ENCODE measurements around the gene METTL16.
A peak's percentile ranks its signal among the peaks of the same experiment; 100 is the strongest.
"Not testable (repeated sequence)": the region's sequence is repeated elsewhere in the genome, so short reads cannot be mapped to it uniquely, and the experiment has no call there.

Gene METTL16

GRCh38 chr17:2521775-2522410, 10.2 kb upstream of the METTL16 start:
- not testable (repeated sequence) for H3K36me3 Mint-ChIP-seq (ENCODE audit: low read depth); H3K4me3 Mint-ChIP-seq; H3K27ac Mint-ChIP-seq; H3K27me3 Mint-ChIP-seq; H3K4me1 Mint-ChIP-seq (ENCODE audit: low read depth); H3K9me3 Mint-ChIP-seq

GRCh38 chr17:2521257-2521656, 9.6 kb upstream of the METTL16 start:
- Mint-ChIP-seq H3K4me1 (ENCODE audit: low read depth) (no peaks in the 10 kb centered on the region), H3K27me3 (no peaks in the 10 kb centered on the region), H3K27ac (no peak overlapping the region), H3K9me3 (no peaks in the 10 kb centered on the region), H3K4me3 (no peak overlapping the region), H3K36me3 (ENCODE audit: low read depth) (no peaks in the 10 kb centered on the region)

- Mint-ChIP-seq H3K27me3 (no peaks in the 10 kb centered on the region), H3K36me3 (ENCODE audit: low read depth) (no peaks in the 10 kb centered on the region), H3K4me3 (no peak overlapping the region), H3K9me3 (no peaks in the 10 kb centered on the region), H3K27ac (no peak overlapping the region), H3K4me1 (ENCODE audit: low read depth) (peaks cover 3% of the 10 kb centered on the region)
These were observed 5.9 kb upstream of the METTL16 start for GRCh38 chr17:2517539-2517938.

- Mint-ChIP-seq H3K4me3 (no peak overlapping the region), H3K4me1 (ENCODE audit: low read depth) (peaks cover 16% of the 10 kb centered on the region), H3K9me3 (no peaks in the 10 kb centered on the region), H3K27ac (no peak overlapping the region), H3K36me3 (ENCODE audit: low read depth) (peaks cover 19% of the 10 kb centered on the region), H3K27me3 (no peaks in the 10 kb centered on the region)
These were observed 588 bp downstream of the METTL16 start for GRCh38 chr17:2511138-2511461.

- peaks cover 19% of the 10 kb centered on the region for H3K4me1 Mint-ChIP-seq (ENCODE audit: low read depth)
- H3K4me3 Mint-ChIP-seq: no peak overlapping the region
- no peak overlapping the region for H3K27ac Mint-ChIP-seq
- H3K36me3 Mint-ChIP-seq (ENCODE audit: low read depth): peaks cover 23% of the 10 kb centered on the region
- no peaks in the 10 kb centered on the region for H3K9me3 Mint-ChIP-seq
- H3K27me3 Mint-ChIP-seq: no peaks in the 10 kb centered on the region
These were observed 1.1 kb downstream of the METTL16 start for GRCh38 chr17:2510559-2510958.

GRCh38 chr17:2508035-2508434, 3.7 kb downstream of the METTL16 start:
- Mint-ChIP-seq H3K27ac (peak overlapping the region; percentile 13), H3K4me1 (ENCODE audit: low read depth) (peaks cover 25% of the 10 kb centered on the region), H3K36me3 (ENCODE audit: low read depth) (peaks cover 37% of the 10 kb centered on the region), H3K9me3 (no peaks in the 10 kb centered on the region), H3K4me3 (no peak overlapping the region), H3K27me3 (no peaks in the 10 kb centered on the region)

GRCh38 chr17:2507015-2507414, 4.7 kb downstream of the METTL16 start:
- H3K27ac Mint-ChIP-seq, H3K9me3 Mint-ChIP-seq, H3K27me3 Mint-ChIP-seq, H3K4me3 Mint-ChIP-seq: not testable (repeated sequence)
- Mint-ChIP-seq H3K4me1 (ENCODE audit: low read depth) (peaks cover 28% of the 10 kb centered on the region), H3K36me3 (ENCODE audit: low read depth) (peaks cover 43% of the 10 kb centered on the region)

- no peaks in the 10 kb centered on the region for H3K27me3 Mint-ChIP-seq
- H3K27ac Mint-ChIP-seq: no peak overlapping the region
- peaks cover 22% of the 10 kb centered on the region for H3K4me1 Mint-ChIP-seq (ENCODE audit: low read depth)
- peaks cover 50% of the 10 kb centered on the region for H3K36me3 Mint-ChIP-seq (ENCODE audit: low read depth)
- H3K9me3 Mint-ChIP-seq: no peaks in the 10 kb centered on the region
- no peak overlapping the region for H3K4me3 Mint-ChIP-seq
These were observed 8.1 kb downstream of the METTL16 start for GRCh38 chr17:2503627-2504026.

GRCh38 chr17:2502871-2503580, 8.7 kb downstream of the METTL16 start:
- Mint-ChIP-seq H3K4me1 (ENCODE audit: low read depth) (peaks cover 16% of the 10 kb centered on the region), H3K36me3 (ENCODE audit: low read depth) (peaks cover 44% of the 10 kb centered on the region), H3K27ac (no peak overlapping the region), H3K27me3 (no peaks in the 10 kb centered on the region), H3K9me3 (no peaks in the 10 kb centered on the region), H3K4me3 (no peak overlapping the region)

- Mint-ChIP-seq H3K27me3 (no peaks in the 10 kb centered on the region), H3K4me3 (no peak overlapping the region), H3K4me1 (ENCODE audit: low read depth) (peaks cover 11% of the 10 kb centered on the region), H3K9me3 (no peaks in the 10 kb centered on the region), H3K27ac (no peak overlapping the region), H3K36me3 (ENCODE audit: low read depth) (peaks cover 36% of the 10 kb centered on the region)
These were observed 11.2 kb downstream of the METTL16 start for GRCh38 chr17:2500446-2500845.

GRCh38 chr17:2489286-2489685, 22.4 kb downstream of the METTL16 start:
- Mint-ChIP-seq H3K4me1 (ENCODE audit: low read depth) (peaks cover 14% of the 10 kb centered on the region), H3K36me3 (ENCODE audit: low read depth) (peaks cover 32% of the 10 kb centered on the region)
- not testable (repeated sequence) for H3K27ac Mint-ChIP-seq, H3K27me3 Mint-ChIP-seq, H3K4me3 Mint-ChIP-seq, H3K9me3 Mint-ChIP-seq

- Mint-ChIP-seq H3K27ac (no peak overlapping the region), H3K4me3 (no peak overlapping the region), H3K27me3 (no peaks in the 10 kb centered on the region), H3K4me1 (ENCODE audit: low read depth) (peaks cover 30% of the 10 kb centered on the region), H3K36me3 (ENCODE audit: low read depth) (peaks cover 21% of the 10 kb centered on the region), H3K9me3 (no peaks in the 10 kb centered on the region)
These were observed 24.4 kb downstream of the METTL16 start for GRCh38 chr17:2487306-2487705.

- H3K36me3 Mint-ChIP-seq (ENCODE audit: low read depth): peaks cover 19% of the 10 kb centered on the region
- not testable (repeated sequence) for H3K27me3 Mint-ChIP-seq, H3K9me3 Mint-ChIP-seq, H3K4me3 Mint-ChIP-seq, H3K27ac Mint-ChIP-seq
- peaks cover 36% of the 10 kb centered on the region for H3K4me1 Mint-ChIP-seq (ENCODE audit: low read depth)
These were observed 25.0 kb downstream of the METTL16 start for GRCh38 chr17:2486709-2487108.

GRCh38 chr17:2485970-2486369, 25.7 kb downstream of the METTL16 start:
- H3K4me3 Mint-ChIP-seq: no peak overlapping the region
- no peaks in the 10 kb centered on the region for H3K27me3 Mint-ChIP-seq
- peaks cover 19% of the 10 kb centered on the region for H3K36me3 Mint-ChIP-seq (ENCODE audit: low read depth)
- peaks cover 34% of the 10 kb centered on the region for H3K4me1 Mint-ChIP-seq (ENCODE audit: low read depth)
- H3K9me3 Mint-ChIP-seq: no peaks in the 10 kb centered on the region
- H3K27ac Mint-ChIP-seq: no peak overlapping the region

- Mint-ChIP-seq H3K9me3 (no peaks in the 10 kb centered on the region), H3K36me3 (ENCODE audit: low read depth) (peaks cover 21% of the 10 kb centered on the region)
These were observed 26.1 kb downstream of the METTL16 start for GRCh38 chr17:2485543-2485942.

GRCh38 chr17:2484876-2485275, 26.8 kb downstream of the METTL16 start:
- Mint-ChIP-seq H3K4me3 (no peak overlapping the region), H3K36me3 (ENCODE audit: low read depth) (peaks cover 25% of the 10 kb centered on the region), H3K9me3 (no peaks in the 10 kb centered on the region), H3K27ac (no peak overlapping the region), H3K4me1 (ENCODE audit: low read depth) (peaks cover 31% of the 10 kb centered on the region), H3K27me3 (no peaks in the 10 kb centered on the region)

More at GRCh38 chr17:2485543-2485942, 26.1 kb downstream of the METTL16 start:
- Mint-ChIP-seq H3K27me3 (no peaks in the 10 kb centered on the region), H3K4me3 (no peak overlapping the region), H3K4me1 (ENCODE audit: low read depth) (peaks cover 31% of the 10 kb centered on the region), H3K27ac (no peak overlapping the region)

Measured in stimulated activated naive CD8-positive, alpha-beta T cell treated with anti-CD3 and anti-CD28 coated beads, Interleukin-15, Interleukin-2, amounts not matched to agents 100 ng/mL and 50 ng/mL, for 24 hours (primary cell).